Transverse colon (tissue), 3 donors: ENCODE results near the gene SLC9B1.

Source experiments
- CTCF ChIP-seq, 5 experiments: fragments of 200-600 bp in 3 of 5; fragments of 450-650 bp in 2 of 5; sonication (generic) in 3 of 5; IDR thresholded peaks; 1 replicate in 2 of 5; 2 replicates in 3 of 5; pipeline ENCODE4 v1.5.1; 2016 to 2017; ENCODE audit warnings: antibody characterized with exemption in 5 of 5, inconsistent platforms in 3 of 5, mild to moderate bottlenecking in 2 of 5, moderate library complexity in 1 of 5
- POLR2A ChIP-seq: fragments of 450-650 bp; IDR thresholded peaks from one replicate; pipeline ENCODE4 v1.6.1; 2016; ENCODE audit warnings: antibody characterized with exemption, mild to moderate bottlenecking, moderate library complexity

GRCh38 chr4:102862747-102863146 is 156.8 kb downstream of the SLC9B1 start:
- TF ChIP-seq CTCF (IDR thresholded peaks at IDR 0.05) = no peak
- TF ChIP-seq POLR2A = no peak
